HepG2 (cell line): Measurements from ENCODE around the gene ACP1. TPM values are rescaled to one million over a fixed set of nuclear protein-coding genes. Genes with fewer than 3 reads are reported as not detected.

Source experiments
- BRF2 ChIP-seq: sonication (generic); formaldehyde crosslinking; IDR thresholded peaks from 2 replicates; pipeline ENCODE4 v1.8.1; 2022; ENCODE audit warnings: mild to moderate bottlenecking, missing genetic modification reagents
- FOXO4 ChIP-seq: sonication (generic); formaldehyde crosslinking; conservative IDR thresholded peaks from 2 replicates; pipeline ENCODE4 v1.8.1; 2023; ENCODE audit warnings: missing genetic modification reagents
- HIVEP1 ChIP-seq: sonication (generic); formaldehyde crosslinking; IDR thresholded peaks from 2 replicates; pipeline ENCODE4 v1.4.0; 2020; ENCODE audit warnings: mild to moderate bottlenecking, missing genetic modification reagents
- HNRNPLL ChIP-seq: fragments of 200-400 bp; formaldehyde crosslinking; IDR thresholded peaks from 2 replicates; pipeline ENCODE4 v1.6.1; 2017; ENCODE audit warnings: mild to moderate bottlenecking, low read depth, low read length; ENCODE audit not compliant: poor library complexity, severe bottlenecking
- LRRFIP1 ChIP-seq: sonication (generic); formaldehyde crosslinking; conservative IDR thresholded peaks from 2 replicates; pipeline ENCODE4 v1.4.0; 2020; ENCODE audit warnings: missing genetic modification reagents
- MAFF ChIP-seq: IDR thresholded peaks from 2 replicates; pipeline ENCODE4 v1.6.1; 2011; ENCODE audit warnings: low read depth, low read length, improper control_type of control experiment
- MTA3 ChIP-seq: sonication (generic); formaldehyde crosslinking; IDR thresholded peaks from 2 replicates; pipeline ENCODE4 v1.4.0; 2020; ENCODE audit warnings: missing genetic modification reagents
- MXI1 ChIP-seq: IDR thresholded peaks from 3 replicates; pipeline ENCODE4 v1.6.1; 2012; ENCODE audit warnings: low read depth, low read length, inconsistent platforms, borderline replicate concordance
- NPAS2 ChIP-seq: sonication (generic); formaldehyde crosslinking; IDR thresholded peaks from 2 replicates; pipeline ENCODE4 v1.8.0; 2022; ENCODE audit warnings: mild to moderate bottlenecking, missing genetic modification reagents, borderline replicate concordance
- POLR2AphosphoS2 ChIP-seq: IDR thresholded peaks from 2 replicates; pipeline ENCODE4 v1.6.1; 2011; ENCODE audit warnings: low read depth, low read length, improper control_type of control experiment
- RNF2 ChIP-seq: fragments of 450-650 bp; conservative IDR thresholded peaks from 2 replicates; pipeline ENCODE4 v1.6.1; 2016; ENCODE audit warnings: low read depth
- UBTF ChIP-seq: sonication (generic); formaldehyde crosslinking; IDR thresholded peaks from 2 replicates; pipeline ENCODE4 v1.4.0; 2020; ENCODE audit warnings: mild to moderate bottlenecking, missing genetic modification reagents
- ZBTB4 ChIP-seq: sonication (generic); formaldehyde crosslinking; IDR thresholded peaks from 2 replicates; pipeline ENCODE4 v1.4.0; 2020; ENCODE audit warnings: missing genetic modification reagents, mild to moderate bottlenecking, borderline replicate concordance
- ZFP82 ChIP-seq: sonication (generic); formaldehyde crosslinking; IDR thresholded peaks from 2 replicates; pipeline ENCODE4 v1.5.1; 2020; ENCODE audit warnings: mild to moderate bottlenecking, missing genetic modification reagents, borderline replicate concordance
- ZNF160 ChIP-seq: sonication (generic); formaldehyde crosslinking; IDR thresholded peaks from 2 replicates; pipeline ENCODE4 v1.8.0; 2022; ENCODE audit warnings: mild to moderate bottlenecking, inconsistent platforms, missing genetic modification reagents
- ZNF180 ChIP-seq: sonication (generic); formaldehyde crosslinking; IDR thresholded peaks from 2 replicates; pipeline ENCODE4 v1.4.0; 2020; ENCODE audit warnings: low read depth, missing genetic modification reagents, borderline replicate concordance
- ZNF740 ChIP-seq: sonication (generic); formaldehyde crosslinking; IDR thresholded peaks from 2 replicates; pipeline ENCODE4 v1.4.0; 2020; ENCODE audit warnings: missing genetic modification reagents
- ZNF768 ChIP-seq: sonication (generic); formaldehyde crosslinking; IDR thresholded peaks from 2 replicates; pipeline ENCODE4 v1.4.0; 2020; ENCODE audit warnings: missing genetic modification reagents
- ZNF83 ChIP-seq: sonication (generic); formaldehyde crosslinking; IDR thresholded peaks from 2 replicates; pipeline ENCODE4 v1.4.0; 2020; ENCODE audit warnings: missing genetic modification reagents, mild to moderate bottlenecking, borderline replicate concordance
- polyA plus RNA-seq, 8 experiments: library from polyadenylated mRNA; depleted of rRNA in 3 of 8; stranded (reverse) in 7 of 8; unstranded in 1 of 8; fragments of >200 nt; fragmentation: Illumina TruSeq in 4 of 8; extraction: Trizol in 4 of 8; gene quantifications; 2 replicates each; pipeline versions ENCODE4 v1.2.1 to v1.2.3, GENCODE V29; 2011 to 2016; ENCODE audit warnings: low read depth in 4 of 8, missing spikeins in 1 of 8, mixed read lengths in 1 of 8; ENCODE audit not compliant: insufficient read depth in 1 of 8
- total RNA-seq, 5 experiments: library from RNA; depleted of rRNA; stranded (reverse); fragments of >200 nt; fragmentation: Illumina TruSeq; extraction: Trizol; gene quantifications; 2 replicates each; pipeline ENCODE4 v1.2.3, GENCODE V29; 2016; ENCODE audit warnings: low read depth in 1 of 5

The ACP1 gene
- total and polyA plus RNA-seq, 2 of the 13 experiments (the other 11 are each of a cell fraction or from before 2014, with no cell fraction given): 246 to 348 TPM

GRCh38 chr2:262117-262516 is 2.6 kb upstream of the ACP1 start (continued):
- no peak for TF ChIP-seq ZNF180 (CRISPR knock-in tag)
- no peak for TF ChIP-seq FOXO4
- TF ChIP-seq POLR2AphosphoS2: no peak
- peak; percentile 78 for TF ChIP-seq UBTF (CRISPR knock-in tag)
- TF ChIP-seq HNRNPLL: no peak
- TF ChIP-seq RNF2: no peak
- TF ChIP-seq BRF2: no peak
- TF ChIP-seq ZNF83 (CRISPR knock-in tag): no peak
- TF ChIP-seq MAFF: no peak
- TF ChIP-seq ZBTB4: no peak
- no peak for TF ChIP-seq MTA3 (CRISPR knock-in tag)
- no peak for TF ChIP-seq ZFP82 (CRISPR knock-in tag)
- no peak for TF ChIP-seq ZNF768
- TF ChIP-seq LRRFIP1 (CRISPR knock-in tag): no peak
- TF ChIP-seq HIVEP1 (CRISPR knock-in tag): no peak
- TF ChIP-seq MXI1: no peak
- TF ChIP-seq ZNF160 (CRISPR knock-in tag): no peak
- TF ChIP-seq NPAS2 (CRISPR knock-in tag): no peak
- 0 out of 2 replicates have a peak, but pooled peaks have one; percentile 24 for TF ChIP-seq ZNF740 (CRISPR knock-in tag)
